NT2/D1 (cell line): Measurements from ENCODE around the gene NIPSNAP3A.

Source experiments
- DNase-seq: peaks from one replicate; pipeline ENCODE4 v3.0.0-alpha.2; 2011; ENCODE audit warnings: low read depth, low spot score
- H3K27me3 ChIP-seq: 2 replicates; pipeline ENCODE4 v1.6.0; 2011; ENCODE audit warnings: mild to moderate bottlenecking; ENCODE audit not compliant: insufficient read length, insufficient read depth
- H3K36me3 ChIP-seq: 2 replicates; pipeline ENCODE4 v1.6.1; 2011; ENCODE audit warnings: mild to moderate bottlenecking, low read length, mixed read lengths; ENCODE audit not compliant: insufficient read depth, insufficient read length
- H3K4me1 ChIP-seq: 2 replicates; pipeline ENCODE4 v1.5.1; 2011; ENCODE audit not compliant: insufficient read depth, insufficient read length
- H3K4me3 ChIP-seq: 2 replicates; pipeline ENCODE4 v1.5.1; 2011; ENCODE audit warnings: low read depth; ENCODE audit not compliant: insufficient read length
- H3K9ac ChIP-seq: 2 replicates; pipeline ENCODE4 v1.6.0; 2011; ENCODE audit warnings: low read depth; ENCODE audit not compliant: insufficient read length
- H3K9me3 ChIP-seq: 2 replicates; pipeline ENCODE4 v1.5.1; 2011; ENCODE audit warnings: mild to moderate bottlenecking, low read length; ENCODE audit not compliant: insufficient read depth
- SUZ12 ChIP-seq: IDR thresholded peaks from 2 replicates; pipeline ENCODE4 v1.6.1; 2011; ENCODE audit not compliant: insufficient read length, insufficient read depth; ENCODE audit errors: extremely low read depth
- YY1 ChIP-seq: IDR thresholded peaks from 2 replicates; pipeline ENCODE4 v1.6.1; 2011; ENCODE audit not compliant: insufficient read length, insufficient read depth
- ZNF274 ChIP-seq: IDR thresholded peaks from 2 replicates; pipeline ENCODE4 v1.6.1; 2011; ENCODE audit warnings: mild to moderate bottlenecking, low read depth, low read length

NIPSNAP3A gene

GRCh38 chr9:104774831-104775573 is 27.5 kb downstream of the NIPSNAP3A start:
- TF ChIP-seq YY1 (no peak), ZNF274 (no peak), SUZ12 (no peak)
- no peaks in the 10 kb centered on the region for H3K27me3 ChIP-seq
- no peak for DNase-seq
- no peaks in the 10 kb centered on the region for H3K9me3 ChIP-seq
- H3K9ac ChIP-seq, result no peak overlapping the region
- no peaks in the 10 kb centered on the region for H3K4me1 ChIP-seq
- H3K4me3 ChIP-seq, result no peak overlapping the region
- no peaks in the 10 kb centered on the region for H3K36me3 ChIP-seq

GRCh38 chr9:104775574-104775936 is 28.1 kb downstream of the NIPSNAP3A start:
- Histone ChIP-seq H3K36me3 (no peaks in the 10 kb centered on the region), H3K9me3 (no peaks in the 10 kb centered on the region), H3K4me3 (no peak overlapping the region), H3K4me1 (no peaks in the 10 kb centered on the region), H3K27me3 (no peaks in the 10 kb centered on the region), H3K9ac (no peak overlapping the region)
- DNase-seq, result no peak
- TF ChIP-seq YY1 (no peak), ZNF274 (no peak), SUZ12 (no peak)

GRCh38 chr9:104775976-104776375 is 28.5 kb downstream of the NIPSNAP3A start:
- TF ChIP-seq ZNF274 (no peak), YY1 (no peak), SUZ12 (no peak)
- Histone ChIP-seq H3K4me3 (no peak overlapping the region), H3K36me3 (no peaks in the 10 kb centered on the region), H3K9me3 (no peaks in the 10 kb centered on the region), H3K9ac (no peak overlapping the region), H3K27me3 (no peaks in the 10 kb centered on the region), H3K4me1 (no peaks in the 10 kb centered on the region)
- DNase-seq, result no peak

GRCh38 chr9:104776797-104777196 is 29.3 kb downstream of the NIPSNAP3A start:
- H3K4me3 ChIP-seq, result no peak overlapping the region
- H3K27me3 ChIP-seq, result no peaks in the 10 kb centered on the region
- no peak for DNase-seq
- no peaks in the 10 kb centered on the region for H3K36me3 ChIP-seq
- H3K9ac ChIP-seq, result no peak overlapping the region
- H3K4me1 ChIP-seq, result no peaks in the 10 kb centered on the region
- no peaks in the 10 kb centered on the region for H3K9me3 ChIP-seq
- TF ChIP-seq SUZ12 (no peak), YY1 (no peak), ZNF274 (no peak)

GRCh38 chr9:104778802-104779201 is 31.3 kb downstream of the NIPSNAP3A start:
- no peaks in the 10 kb centered on the region for H3K27me3 ChIP-seq
- H3K4me3 ChIP-seq, result no peak overlapping the region
- peaks cover 6% of the 10 kb centered on the region for H3K36me3 ChIP-seq
- H3K4me1 ChIP-seq, result no peaks in the 10 kb centered on the region
- no peak overlapping the region for H3K9ac ChIP-seq
- TF ChIP-seq ZNF274 (no peak), SUZ12 (no peak), YY1 (no peak)
- no peaks in the 10 kb centered on the region for H3K9me3 ChIP-seq
- DNase-seq, result no peak

- Histone ChIP-seq H3K9ac (no peak overlapping the region), H3K27me3 (no peaks in the 10 kb centered on the region), H3K4me3 (no peak overlapping the region), H3K9me3 (no peaks in the 10 kb centered on the region), H3K36me3 (peaks cover 6% of the 10 kb centered on the region), H3K4me1 (no peaks in the 10 kb centered on the region)
- DNase-seq, result no peak
- TF ChIP-seq ZNF274, result no peak
- no peak for TF ChIP-seq SUZ12
Measured at GRCh38 chr9:104779334-104779733, 31.9 kb downstream of the NIPSNAP3A start.

GRCh38 chr9:104779946-104780535 is 32.6 kb downstream of the NIPSNAP3A start:
- Histone ChIP-seq H3K4me1 (no peaks in the 10 kb centered on the region), H3K9me3 (no peaks in the 10 kb centered on the region), H3K4me3 (no peak overlapping the region), H3K9ac (no peak overlapping the region), H3K36me3 (peaks cover 7% of the 10 kb centered on the region), H3K27me3 (no peaks in the 10 kb centered on the region)
- no peak for TF ChIP-seq SUZ12
- TF ChIP-seq YY1, result no peak
- TF ChIP-seq ZNF274, result no peak
- DNase-seq, result no peak
